ENCODE data around the gene KCTD11.

Gene KCTD11

DNA sequence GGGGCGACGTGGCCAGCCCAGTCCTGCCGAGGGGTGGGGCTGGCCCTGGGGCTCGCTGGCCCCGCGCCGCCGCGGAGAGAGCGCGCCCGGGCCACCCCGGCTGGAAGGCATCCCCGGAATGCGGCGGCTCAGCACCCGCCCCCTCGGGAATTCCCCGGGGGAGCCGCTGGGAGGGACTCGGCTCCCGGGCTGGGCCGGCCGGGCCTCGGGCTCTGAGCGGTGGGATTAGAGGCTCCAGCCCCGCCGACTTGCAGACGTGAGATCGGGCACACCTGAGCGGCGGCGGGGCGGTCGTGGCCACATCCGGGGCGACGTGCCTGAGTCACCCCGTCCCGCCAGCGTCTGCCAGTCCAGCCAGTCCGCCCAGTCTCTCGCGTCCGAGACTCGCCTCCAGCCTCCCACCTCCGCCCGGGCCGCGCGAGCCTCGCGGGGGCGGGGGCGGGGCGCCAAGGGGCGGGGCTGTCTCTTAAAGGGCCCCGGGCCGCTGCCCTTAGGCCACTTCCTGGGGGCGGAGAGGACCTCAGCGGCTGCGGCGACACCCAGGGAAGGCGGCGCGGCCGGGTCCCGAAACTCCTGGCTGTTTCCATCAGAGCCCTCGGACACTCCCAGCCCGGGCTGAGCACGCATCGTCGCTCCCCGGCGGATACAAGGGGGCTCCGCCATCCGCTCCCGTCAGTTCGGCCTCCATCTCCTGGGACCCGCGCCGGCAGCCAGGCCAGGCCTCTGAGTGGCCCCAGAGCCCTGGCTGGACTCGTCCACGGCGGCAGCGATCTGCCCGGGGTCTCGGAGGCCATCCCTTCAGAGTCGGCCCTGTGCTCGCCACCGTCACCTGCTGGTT is at the start of gene KCTD11:
Gene KCTD11, plus strand, starts transcription at position 498 of the 838 bp plus-strand sequence.
- peak in 53 of 56 donors; percentile 44 to 94 (median 80) for DNase-seq

DNA sequence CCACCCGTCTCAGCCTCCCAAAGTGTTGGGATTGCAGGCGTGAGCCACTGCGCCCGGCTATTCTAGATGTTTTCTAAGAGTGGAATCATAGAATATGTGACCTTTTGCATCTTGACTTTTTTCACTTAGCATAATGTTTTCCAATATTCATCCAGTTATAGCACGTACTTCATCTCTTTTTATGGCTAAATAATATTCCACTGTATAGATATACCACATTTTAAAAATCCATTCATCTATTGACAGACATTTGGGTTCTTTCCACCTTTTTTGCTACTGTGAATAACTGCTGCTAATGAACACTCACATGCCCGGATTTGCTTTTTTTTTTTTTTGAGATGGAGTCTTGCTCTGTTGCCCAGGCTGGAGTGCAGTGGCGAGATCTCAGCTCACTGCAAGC is 47.8 kb upstream of the KCTD11 start:
- no peak for DNase-seq

DNA sequence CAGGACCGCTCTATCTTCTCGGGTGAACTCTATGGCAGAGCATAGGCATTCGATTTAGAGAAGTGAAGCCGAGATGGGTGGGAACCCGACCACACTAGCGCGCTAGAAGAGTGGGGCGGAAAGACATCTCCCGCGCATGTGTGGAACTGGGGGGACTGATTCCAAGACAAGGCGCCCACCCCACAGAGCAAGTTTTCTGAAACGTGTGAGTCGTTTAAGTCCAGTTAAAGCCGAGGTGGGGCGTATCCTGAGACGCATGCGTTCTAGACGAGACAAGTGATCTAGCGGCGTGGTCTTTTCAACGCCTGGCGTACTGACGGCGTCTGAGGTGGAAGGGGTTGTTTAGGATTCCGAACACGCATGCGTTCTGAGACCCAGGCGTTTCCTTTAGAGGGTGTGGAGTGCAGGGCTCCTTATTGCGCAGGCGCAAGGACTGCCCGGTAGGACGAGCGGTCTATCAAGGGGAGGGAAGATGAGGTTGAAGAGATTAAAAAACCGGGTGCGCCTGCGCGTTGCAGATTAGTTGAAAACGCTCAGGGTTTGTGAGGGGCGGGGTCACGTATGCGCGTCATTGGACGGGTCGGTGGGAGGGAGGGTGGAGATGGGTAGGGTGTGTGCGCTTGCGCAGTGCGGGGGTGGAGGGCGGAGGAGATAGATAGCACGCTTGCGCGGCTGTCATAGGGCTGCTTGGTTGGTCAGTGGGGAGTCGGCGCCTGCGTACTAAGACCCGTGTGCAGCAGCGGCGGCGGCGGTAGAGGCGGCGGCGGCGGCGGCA is 44.9 kb upstream of the KCTD11 start, which contains the start of gene EIF5A:
Gene EIF5A, plus strand, starts transcription at position 718 of the 775 bp plus-strand sequence. CDS start 2,008 bp downstream, outside the sequence.
- peak; percentile 94 to 100 (median 99) for DNase-seq

DNA sequence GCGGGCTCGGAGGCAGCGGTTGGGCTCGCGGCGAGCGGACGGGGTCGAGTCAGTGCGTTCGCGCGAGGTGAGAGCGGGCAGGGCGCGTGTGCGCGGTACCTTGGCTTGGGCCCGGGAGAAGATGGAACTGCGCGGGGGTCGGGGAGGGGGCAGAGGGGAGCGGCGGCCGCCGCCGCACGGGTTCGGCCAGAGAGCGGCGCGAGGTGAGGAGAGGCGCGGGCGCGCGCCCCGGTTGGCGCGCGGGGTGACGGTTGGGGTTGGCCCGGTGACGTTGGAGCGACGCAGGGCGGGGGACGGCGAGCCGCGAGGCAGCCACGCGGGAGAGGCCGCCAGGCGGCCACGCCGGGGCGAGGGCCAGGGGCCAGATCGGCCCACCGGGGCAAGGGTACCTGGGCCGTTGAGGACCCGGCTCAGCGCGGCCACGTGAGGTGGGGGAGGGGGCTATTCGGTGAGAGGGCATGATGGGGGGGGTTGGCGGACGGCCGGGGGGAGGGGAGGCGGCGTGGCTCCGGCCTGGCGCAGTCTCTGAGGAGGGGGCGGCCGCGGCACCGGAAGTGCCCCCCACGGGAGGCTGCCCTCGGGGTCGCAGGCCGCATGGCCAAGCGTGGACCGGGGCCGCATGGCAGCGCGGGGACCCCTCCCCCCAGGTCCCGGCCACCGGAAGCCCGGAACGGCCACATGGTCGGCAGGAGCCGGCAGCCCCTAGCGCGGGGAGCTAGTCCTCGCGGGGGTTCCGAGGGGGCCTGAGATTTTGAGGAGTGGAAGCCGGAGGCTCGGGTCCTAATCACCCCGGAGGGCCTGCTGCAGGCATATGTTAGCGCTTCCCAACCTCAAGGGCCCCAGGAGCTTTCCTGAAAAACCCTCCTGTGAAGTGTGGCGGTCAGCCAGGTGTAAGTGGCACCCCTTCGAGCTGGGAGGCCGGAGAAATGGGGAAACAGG is 44.0 kb upstream of the KCTD11 start:
- DNase-seq, result peak in 18 of 56 donors; percentile 6 to 70 (median 52)

DNA sequence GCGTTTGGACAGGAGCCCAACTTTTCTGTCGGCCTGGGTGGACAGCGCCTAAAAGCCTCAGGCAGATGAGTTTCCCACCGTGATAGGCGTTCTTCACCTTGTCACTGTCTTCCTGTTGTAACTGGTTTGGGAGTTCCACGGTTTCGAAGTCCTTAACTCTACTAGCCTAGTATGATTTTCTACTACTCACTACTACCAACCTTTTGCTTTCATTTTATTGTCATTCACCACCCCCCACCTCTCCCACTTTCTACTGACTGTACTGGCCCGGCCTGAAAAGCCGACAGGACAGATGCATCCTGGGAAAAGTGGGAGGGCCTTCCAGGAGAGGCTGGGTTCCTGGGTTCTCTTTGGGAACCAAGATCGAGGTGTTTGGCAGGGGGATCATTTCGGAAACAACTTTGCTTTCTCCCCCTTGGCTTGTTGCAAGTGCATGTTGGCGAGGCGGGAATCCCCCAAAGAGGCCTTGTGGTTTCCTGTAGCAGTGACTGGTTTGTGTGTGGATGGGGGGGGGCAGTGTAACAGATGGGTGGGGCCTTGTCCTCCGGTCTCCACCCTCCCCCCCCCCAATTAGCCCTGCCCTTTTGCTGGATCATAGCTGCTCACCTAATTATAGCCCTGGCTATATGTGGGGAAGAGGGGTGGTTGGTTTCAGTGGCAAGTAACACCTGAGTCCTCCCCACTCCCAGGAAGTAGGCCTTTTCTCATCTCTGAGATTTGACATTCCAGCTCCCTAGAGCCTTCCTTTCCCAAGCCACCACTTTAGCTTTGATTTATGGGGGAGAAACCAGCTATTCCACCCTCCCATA is 43.1 kb upstream of the KCTD11 start:
- DNase-seq, result peak in 36 of 56 donors; percentile 6 to 72 (median 26)

DNA sequence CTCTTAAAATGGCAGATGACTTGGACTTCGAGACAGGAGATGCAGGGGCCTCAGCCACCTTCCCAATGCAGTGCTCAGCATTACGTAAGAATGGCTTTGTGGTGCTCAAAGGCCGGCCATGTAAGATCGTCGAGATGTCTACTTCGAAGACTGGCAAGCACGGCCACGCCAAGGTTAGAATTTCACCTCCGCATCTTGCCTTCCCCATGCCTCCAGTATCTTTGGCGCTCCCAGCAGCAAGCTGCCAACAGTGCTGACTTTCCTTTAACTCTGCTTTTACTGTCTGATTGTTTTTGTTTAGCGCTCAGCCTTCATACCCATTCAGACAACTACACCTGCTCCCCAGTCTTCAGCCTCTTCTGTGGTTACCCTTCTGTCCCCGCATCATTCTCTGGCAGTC is 42.3 kb upstream of the KCTD11 start:
- DNase-seq, result no peak

DNA sequence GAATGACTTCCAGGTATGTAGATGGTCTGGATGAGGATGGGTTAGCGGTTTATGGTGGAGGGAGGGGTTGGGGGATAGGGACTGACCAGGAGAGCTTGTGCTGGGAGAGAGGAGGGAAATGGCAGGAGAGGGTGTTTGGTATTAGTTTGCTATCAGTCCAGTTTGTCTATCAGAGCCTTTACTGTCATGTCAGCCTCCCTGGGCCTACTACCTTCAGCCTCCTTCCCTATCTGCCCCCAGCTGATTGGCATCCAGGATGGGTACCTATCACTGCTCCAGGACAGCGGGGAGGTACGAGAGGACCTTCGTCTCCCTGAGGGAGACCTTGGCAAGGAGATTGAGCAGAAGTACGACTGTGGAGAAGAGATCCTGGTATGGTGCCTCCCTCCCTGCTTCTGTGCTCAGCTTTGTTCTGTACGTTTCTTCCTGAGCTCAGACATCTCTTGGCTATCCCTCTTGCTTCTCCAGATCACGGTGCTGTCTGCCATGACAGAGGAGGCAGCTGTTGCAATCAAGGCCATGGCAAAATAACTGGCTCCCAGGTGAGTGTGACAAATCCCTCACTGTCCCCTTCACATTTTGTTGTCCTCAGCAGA is 40.8 kb upstream of the KCTD11 start:
- DNase-seq, result no peak

DNA sequence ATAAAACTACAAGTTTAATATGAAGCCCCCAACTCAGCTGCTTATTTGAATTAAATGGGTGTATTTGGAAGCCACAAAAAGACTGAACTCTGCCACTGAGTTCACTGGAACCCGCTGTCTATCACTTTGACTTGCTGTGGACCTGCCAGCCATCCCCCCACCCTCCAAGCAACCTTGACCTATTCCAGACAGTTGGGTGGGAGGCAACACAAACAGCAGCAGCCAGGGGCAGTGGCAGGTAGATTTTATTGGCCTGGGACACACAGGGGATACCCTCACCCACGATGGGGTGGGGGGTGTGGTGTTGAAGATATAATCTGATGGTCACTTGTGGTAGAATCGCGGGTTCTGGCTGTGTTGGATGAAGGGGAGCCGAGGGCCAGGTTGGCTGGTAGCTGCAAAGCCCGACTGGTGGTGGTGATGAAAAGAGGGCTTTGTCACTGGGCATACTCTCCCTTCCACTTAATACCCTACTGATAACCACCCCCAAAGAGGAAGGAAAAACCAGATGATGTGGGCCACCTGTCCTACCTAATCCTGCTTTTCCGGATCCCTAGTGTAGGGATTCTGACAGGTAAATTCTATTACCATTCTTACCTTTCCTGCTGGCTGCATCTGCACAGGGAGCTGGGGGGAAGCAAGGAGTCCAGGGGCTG is 39.4 kb upstream of the KCTD11 start:
- DNase-seq, result no peak

DNA sequence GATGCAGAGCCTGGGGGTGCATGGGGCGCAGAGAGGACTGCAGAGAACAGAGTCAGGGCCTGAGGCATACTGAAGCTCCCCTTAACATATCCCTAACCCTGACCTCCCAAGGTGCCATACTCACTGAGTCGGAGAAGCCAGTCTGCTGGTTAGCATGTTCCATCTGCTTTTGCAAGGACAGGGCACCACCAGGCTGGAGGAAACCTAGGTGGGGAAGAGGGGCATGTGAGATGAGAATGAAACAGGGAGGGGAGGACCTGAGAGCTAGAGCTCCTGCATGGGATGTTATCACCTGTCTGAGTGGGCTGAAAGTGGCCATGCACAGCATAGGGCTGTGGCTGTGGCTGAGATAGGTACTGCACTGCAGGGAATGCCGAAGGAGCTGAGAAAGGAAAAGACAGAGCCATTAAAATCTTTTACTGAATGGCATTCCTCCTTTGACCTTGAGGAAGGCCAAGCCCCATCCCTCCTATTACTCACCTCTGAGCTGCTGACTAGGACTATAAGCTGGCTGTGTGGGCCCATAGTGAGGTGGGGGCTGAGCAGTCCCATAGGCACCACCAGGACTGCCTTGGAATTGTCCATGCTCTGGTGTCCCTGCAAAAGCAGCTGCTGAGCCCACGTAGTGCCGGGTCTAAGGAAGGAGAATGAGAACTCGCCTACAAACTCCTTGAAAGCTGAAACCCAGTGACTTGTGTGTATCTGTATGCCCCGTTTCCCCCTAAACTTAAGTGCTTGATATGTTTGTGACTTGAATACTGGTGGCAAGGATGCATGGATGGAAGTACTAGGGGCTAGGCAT is 38.7 kb upstream of the KCTD11 start:
- no peak for DNase-seq

DNA sequence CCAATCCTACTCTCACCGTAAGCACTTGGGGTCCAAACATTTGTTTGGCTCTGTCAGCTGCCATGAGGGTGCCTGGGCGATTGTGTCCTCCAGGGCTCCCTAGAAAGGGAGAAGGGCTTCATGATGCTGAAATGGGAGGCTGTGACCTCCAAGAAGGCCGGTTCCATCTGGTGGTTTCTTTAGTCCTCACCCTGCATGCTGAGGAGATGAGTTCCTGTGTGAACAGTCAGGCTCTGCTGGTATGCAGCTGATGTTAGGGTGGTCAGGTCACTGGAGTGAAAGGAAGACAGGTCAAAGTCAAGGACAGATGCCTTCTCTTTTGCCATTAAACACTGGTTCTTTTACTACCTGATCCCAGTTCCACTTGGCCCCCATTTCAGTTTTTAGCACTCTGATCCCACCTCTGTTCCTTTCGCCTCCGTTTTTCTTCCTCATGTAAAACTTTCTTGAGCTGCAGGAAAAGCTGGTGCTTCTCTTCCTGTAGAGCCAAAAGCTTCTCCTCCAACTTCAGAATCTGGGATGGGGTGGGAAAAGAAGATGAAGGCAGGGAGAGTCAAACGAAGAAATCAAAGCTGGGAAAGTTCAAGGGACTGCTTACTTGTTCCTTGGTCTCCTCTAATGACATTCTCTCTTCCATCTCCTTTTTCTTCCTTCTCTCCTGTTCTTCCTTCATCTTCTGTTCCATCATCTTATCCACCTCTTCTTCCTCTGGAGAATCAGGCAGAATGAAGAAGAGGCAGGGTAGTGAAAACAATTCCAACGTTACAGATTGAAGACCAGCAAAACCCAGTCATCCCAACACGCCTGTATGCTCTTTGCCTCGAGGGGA is 37.9 kb upstream of the KCTD11 start:
- DNase-seq, result no peak

DNA sequence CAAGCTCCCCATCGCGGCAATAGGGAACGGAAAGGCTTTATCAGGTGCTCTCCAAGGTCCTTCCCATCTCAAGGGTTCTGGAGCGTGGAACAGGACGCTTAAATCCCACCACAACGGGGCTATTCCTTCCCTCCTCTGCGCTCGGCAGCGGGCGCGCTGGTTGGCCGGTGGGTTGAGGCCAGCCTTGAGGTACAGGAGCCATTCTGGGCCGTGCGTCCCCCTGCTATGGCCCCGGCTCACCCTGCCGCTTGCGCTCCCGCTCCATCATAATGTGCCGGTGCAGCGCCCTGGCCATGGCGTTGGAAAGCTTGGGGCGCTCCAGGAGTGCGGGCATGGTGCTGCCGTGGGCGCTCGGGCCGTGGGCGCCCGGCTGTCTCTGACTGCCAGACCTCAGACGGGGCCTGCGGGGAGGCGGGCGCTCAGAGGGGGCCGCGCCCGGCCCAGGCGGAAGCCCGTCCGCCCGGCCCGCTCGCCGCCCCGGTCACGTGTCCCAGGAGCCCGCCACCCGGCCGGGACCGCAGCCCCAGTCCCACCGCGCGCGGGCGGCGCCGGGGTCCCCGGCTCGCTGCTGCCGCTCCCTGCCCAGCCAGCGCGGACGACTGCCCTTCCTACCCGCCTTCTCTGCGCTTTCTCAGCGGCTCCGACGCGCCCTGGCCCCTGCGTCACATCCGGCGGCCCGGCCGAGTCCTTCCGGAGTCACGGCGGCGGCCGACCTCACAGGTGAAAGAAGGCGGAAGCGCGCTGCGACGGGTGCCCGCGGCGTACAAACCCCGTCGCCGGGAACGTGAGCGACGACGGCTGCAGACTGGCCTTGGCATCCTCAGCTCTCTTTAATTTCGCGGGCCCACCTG is 37.0 kb upstream of the KCTD11 start, which contains the start of gene GPS2:
Gene GPS2, minus strand, starts transcription at position 642 of the 851 bp plus-strand sequence. Its CDS starts 308 bp downstream, at position 334.
- peak in 55 of 56 donors; percentile 55 to 95 (median 83) for DNase-seq

DNA sequence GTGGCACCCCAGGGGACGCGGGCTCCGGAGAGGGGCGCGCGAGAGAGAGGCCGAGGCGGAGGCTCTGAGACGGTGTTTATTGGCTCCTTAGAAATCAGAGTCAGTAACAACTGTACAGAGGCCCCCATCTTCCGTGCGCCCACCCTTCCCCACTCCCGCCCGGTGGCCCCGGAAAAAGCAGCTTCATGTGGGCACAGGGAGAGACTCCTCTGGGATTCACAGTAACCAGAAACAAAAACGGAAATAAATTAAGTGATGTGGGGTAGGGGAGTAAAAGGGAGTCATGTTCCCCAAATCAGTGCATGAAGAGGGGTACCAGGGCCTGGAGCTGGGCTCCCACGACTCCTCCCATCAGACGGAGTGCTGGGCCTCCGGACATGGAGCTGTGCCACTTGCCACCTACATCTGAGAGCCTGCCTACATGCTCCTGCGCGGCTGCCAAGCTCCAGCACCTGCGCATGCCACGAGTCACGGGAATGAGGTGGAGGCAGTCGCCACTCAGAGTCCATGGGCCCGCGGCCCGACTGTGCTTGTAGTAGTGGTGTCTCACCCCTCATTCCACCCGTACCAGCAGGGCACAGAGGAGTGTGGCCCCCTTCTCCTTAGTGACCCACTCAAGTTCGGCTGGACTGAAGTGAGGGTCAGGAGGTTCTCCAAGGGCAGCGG is 36.3 kb upstream of the KCTD11 start:
- DNase-seq, result peak in 12 of 56 donors; percentile 4 to 45 (median 24)

DNA sequence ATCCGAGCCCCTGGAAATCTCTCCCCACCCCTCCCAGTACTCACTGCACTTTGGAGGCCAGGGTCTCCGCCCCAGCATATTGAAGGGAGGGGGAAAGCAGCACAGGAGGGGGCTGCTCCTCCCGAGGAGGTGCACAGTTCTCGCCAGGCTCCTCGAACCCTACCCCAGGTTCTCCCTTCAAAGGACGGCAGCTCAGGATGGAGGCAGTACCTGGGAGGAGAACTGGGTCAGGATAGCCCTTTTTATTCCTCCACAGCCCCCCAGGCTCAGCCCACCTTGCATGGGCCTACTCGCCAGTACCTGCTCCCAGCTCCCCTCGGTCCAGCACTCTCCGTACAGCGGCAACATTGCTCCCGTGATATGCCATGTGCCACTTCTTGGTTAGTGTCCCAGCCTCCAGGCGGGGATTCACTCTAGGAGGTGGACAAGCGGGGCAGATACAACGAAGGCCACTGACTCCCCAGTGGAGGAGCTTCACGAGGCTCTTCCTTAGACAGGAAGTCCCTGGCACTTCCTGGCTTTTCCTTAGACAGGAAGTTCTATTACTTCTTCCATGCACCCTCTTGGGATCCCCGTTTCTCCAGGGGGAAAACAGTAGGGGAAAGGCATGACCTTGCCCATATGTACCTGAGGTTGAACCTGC is 34.7 kb upstream of the KCTD11 start:
- no peak for DNase-seq

DNA sequence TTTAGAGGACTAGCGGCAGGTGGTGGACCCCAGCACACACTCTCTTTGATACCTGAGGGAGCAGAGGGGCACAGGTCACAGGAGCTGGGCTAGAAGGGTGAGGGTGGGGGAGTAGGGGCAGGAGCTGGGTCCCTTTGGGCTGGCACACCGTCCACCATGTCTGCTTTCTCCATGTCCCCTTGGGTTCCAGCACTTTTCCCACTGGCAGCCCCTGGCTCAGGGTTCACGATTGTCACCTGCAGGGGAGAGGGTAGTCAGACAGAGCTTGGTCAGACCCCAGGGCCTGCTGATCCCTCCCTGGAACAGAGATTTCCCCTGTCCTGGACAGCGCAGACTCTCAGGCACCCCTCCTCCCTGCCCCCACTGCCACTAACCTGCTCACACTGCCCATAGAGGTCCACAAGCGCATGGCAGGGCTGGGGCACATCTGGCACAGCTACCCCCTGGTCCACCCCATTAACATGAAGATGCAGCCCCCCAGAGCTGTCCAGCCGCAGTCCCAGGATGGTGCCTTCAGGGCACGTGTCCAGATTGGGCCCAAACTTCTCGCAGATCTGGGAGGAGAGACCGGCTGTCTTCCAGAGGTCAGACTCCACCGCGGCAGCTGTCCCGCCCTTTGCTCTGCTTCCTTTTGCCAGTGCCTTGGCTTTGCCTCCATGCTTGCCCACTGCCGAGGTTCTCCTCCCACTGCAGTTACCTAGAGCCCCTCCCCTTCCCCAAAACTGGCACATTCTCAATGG is 33.7 kb upstream of the KCTD11 start:
- DNase-seq, result no peak
